ENCODE measurements around the gene CHCHD1.
"Not testable (repeated sequence)": the region's sequence is repeated elsewhere in the genome, so short reads cannot be mapped to it uniquely, and the experiment has no call there.

CHCHD1 gene

DNA sequence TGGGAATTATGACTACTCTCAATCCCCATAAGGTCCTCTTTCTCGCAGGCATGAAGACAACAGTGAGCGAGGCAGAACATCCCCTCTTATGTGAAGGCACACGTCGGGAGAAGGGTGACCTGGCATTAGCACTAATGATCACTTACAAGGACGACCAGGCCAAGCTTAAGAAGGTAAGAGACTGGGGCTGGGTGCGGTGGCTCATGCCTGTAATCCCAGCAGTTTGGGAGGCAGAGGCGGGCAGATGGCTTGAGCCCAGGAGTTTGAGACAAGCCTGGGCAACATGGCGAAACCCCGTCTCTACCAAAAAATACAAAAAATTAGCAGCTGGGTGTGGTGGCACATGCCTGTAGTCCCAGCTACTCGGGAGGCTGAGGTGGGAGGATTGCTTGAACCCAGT is 13.6 kb downstream of the CHCHD1 start:
- DNase-seq: not testable (repeated sequence)

DNA sequence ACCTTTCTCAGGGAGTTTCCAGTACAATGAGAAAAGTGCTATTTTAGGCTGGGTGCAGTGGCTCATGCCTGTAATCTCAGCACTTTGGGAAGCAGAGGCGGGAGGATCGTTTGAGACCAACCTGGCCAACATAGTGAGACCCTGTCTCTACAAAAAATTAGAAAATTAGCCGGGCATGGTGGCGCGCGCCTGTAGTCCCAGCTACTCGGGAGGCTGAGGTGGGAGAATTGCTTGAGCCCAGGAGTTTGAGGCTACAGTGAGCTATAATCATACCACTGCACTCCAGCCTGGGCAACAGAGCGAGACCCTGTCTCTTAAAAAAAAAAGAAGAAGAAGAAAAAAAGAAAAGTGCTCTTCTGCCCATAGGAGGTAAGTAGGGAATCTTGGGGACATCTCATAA is 14.2 kb downstream of the CHCHD1 start:
- not testable (repeated sequence) for DNase-seq

DNA sequence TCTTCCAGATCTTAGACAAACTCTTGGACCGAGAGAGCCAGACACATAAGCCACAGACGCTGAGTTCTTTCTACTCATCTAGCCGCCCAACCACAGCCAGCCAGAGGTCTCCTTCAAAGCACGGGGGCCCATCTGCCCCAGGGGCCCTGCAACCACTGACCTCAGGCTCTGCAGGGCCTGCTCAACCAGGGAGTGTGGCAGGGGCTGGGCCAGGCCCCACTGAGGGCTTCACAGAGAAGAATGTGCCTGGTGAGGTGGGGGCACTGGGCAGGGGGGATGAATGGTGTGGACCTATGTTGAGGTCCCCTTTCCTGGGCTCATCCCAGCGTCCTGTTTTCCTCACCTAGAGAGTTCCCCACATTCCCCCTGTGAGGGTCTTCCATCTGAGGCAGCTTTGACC is 14.9 kb downstream of the CHCHD1 start:
- DNase-seq: no peak

DNA sequence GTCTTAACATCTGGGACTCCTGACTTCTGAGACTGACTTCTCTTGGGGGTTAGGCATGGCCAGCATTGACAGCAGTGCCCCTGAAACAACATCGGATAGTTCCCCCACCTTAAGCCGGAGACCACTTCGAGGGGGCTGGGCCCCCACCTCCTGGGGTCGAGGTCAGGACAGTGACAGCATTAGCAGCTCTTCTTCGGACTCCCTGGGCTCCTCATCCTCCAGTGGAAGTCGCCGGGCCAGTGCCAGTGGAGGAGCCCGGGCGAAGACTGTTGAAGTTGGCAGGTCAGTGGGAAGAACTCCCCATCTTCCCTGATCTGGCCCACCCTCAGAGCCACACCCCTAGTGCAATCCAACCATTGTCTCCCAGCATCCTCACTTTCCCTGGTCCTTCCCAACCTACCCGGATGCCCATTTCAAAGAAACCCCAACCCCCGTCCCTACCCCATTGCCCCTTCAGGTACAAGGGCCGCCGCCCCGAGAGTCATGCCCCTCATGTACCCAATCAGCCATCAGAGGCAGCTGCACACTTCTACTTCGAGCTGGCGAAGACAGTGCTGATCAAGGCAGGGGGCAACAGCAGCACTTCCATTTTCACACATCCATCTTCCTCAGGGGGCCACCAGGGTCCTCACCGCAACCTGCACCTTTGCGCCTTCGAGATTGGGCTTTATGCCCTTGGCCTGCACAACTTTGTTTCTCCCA is 15.6 kb downstream of the CHCHD1 start:
- no peak for DNase-seq

DNA sequence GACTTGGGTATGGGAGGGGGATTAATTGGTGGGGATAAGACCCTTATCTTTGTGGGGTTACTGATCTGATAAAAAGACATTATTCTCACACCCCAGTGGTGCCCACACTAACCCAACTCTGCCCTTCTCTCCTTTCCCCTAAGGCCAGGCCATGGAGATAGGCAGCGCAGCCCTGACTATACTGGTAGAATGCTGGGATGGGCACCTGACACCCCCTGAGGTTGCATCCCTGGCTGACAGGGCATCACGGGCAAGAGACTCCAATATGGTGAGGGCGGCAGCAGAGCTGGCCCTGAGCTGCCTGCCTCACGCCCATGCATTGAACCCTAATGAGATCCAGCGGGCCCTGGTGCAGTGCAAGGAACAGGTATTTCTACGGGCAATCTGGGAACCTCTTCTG is 16.2 kb downstream of the CHCHD1 start:
- DNase-seq: no peak

DNA sequence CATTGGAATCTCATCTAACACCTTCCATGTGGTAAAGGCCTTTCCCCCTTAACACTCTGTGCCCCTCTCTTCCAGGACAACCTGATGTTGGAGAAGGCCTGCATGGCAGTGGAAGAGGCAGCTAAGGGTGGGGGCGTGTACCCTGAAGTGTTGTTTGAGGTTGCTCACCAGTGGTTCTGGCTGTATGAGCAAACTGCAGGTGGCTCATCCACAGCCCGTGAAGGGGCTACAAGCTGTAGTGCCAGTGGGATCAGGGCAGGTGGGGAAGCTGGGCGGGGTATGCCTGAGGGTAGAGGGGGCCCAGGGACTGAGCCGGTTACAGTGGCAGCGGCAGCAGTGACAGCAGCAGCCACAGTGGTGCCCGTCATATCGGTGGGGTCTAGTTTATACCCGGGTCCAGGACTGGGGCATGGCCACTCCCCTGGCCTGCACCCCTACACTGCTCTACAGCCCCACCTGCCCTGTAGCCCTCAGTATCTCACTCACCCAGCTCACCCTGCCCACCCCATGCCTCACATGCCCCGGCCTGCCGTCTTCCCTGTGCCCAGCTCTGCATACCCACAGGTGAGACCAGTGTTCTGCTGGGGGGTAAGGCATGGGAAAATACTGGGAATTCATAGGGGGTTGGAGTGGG is 17.2 kb downstream of the CHCHD1 start:
- DNase-seq: no peak

DNA sequence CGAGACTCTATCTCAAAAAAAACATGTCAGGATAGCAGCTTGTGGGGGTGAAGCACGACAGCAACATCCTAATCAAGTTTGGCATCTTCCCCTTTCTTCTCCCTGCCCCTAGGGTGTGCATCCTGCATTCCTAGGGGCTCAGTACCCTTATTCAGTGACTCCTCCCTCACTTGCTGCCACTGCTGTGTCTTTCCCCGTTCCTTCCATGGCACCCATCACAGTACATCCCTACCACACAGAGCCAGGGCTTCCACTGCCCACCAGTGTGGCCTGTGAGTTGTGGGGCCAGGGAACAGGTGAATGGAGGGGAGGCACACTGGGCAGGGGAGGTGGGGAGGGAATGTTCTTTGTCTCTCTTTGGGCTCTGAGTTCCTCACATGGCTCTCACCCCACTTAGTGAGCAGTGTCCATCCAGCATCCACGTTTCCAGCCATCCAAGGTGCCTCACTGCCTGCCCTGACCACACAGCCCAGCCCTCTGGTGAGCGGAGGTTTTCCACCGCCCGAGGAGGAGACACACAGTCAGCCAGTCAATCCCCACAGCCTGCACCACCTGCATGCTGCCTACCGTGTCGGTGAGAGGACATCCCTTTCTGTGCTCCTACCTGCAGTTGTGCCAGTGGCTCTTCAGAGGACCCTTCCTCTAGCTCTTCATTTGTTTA is 18.2 kb downstream of the CHCHD1 start:
- DNase-seq: no peak

DNA sequence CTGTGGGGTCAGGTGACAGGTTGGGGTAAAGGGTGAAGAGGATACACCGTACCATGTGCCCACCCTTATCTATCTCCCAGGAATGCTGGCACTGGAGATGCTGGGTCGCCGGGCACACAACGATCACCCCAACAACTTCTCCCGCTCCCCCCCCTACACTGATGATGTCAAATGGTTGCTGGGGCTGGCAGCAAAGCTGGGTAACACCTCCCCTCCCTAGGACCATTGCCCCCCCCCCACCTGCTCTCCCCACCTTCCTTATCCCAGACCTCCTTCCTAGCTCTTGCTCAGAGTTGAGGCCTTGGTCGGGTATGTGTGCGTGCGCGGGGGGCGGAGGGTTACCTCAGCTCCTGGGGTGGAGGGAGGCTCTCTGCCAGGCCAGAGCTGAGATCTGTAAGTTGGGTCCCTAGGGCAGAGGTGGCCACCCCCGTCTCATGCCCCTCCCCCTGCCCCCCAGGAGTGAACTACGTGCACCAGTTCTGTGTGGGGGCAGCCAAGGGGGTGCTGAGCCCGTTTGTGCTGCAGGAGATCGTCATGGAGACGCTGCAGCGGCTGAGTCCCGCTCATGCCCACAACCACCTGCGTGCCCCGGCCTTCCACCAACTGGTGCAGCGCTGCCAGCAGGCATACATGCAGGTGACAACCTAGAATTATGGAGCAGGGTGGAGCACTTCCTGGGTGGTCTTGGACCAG is 18.9 kb downstream of the CHCHD1 start:
- no peak for DNase-seq

DNA sequence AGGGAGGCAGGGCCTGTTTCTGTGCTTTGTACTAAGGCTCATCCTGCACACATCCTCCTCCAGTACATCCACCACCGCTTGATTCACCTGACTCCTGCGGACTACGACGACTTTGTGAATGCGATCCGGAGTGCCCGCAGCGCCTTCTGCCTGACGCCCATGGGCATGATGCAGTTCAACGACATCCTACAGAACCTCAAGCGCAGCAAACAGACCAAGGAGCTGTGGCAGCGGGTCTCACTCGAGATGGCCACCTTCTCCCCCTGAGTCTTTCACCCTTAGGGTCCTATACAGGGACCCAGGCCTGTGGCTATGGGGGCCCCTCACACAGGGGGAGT is 19.4 kb downstream of the CHCHD1 start:
- DNase-seq: no peak

DNA sequence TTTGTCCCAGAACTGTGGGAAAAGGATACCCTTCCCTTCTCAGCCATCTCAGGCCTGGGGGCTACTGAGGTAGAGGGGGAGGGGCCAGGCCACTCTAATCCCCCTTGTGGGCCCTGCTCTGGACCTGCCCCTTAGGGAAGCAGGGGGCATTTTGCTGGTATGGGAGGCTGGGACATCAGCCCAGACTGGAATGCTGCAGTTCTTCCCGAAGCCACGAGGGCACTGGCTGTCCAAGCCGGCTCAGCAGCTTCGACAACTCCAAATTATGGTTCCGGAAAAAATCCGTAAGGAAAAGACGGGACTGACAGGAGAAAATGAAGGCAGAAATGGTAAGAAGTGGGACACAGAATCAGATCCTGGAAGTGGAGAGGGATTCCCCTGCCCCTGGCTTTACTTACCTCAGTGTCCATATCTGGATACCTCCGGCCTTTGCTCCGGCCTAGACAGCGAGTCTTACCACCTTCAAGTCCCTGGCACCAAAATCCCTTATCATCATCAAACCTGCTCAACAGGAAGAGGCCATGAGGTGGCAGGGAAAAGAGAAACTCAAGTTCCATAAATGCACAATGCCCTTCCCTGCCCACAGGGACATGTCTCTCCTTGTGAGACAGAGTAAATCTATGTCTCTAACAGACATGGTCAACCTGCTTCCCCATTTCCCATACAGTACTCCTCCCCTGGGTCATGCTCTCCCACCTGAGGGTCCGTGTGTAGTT is 20.6 kb downstream of the CHCHD1 start:
- DNase-seq: no peak

DNA sequence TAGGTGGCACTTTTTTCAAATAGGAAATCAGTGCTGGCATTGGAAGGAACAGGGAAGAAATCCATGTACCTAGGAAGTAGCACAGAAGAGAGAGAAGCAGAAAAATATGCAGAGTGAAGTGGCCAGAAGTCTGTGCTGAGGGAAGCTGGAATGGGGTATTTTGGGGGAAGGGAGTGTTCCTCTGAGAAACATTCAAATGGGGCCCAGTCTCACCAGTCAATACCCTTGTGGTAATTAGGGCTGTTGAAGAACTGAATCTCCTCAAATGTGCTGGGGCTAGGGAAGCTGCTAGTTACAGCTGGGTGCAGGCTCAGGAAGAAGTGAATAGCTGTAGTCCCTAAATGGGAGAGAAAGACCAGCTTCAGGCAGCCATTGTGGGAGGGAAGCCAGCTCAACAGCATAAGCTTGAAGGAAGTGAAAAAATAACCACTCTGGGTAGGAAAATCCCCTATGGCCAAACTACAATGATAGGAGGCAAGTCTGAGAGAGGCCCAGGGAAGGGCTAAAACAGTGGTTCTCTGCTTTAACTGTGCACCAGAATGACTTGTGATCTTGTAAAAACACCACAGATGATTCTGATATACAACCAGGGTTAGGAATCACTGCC is 21.9 kb downstream of the CHCHD1 start:
- DNase-seq: no peak

DNA sequence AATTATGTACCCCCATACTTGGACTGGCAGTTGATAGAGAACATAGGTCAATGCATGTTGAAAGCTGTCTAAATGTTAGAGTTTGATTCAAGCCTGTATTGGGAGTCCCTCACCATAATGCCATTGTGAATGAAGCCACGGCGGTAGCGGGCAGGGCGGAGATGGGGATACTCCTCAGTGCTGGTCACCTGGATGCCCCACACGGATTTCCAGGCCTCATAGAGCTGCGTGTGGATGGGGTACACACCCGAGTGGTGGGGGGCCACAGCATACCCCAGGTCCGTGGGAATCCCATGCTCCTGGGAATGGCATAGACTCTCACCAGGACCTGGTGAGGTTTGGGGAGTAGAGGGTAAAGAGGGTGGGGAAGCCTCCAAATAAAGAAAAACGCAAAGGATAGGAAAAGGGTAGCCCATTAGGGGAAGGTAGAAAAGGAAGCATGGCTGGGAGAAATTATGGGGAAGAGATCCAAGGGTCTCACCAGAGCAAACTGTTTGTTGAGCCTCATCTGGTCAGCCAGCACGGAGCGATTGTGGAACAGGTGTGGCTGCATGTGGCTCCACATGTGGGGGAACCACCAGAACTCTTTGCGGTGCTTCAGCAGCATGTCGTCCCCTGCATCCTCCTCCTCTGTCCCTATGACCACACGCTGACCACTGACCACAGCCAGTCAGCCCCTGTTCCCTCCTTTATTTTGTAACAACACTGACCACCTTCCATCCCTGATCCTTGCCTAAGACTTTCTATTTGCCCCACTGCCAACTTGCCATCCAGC is 24.5 kb downstream of the CHCHD1 start:
- no peak for DNase-seq

DNA sequence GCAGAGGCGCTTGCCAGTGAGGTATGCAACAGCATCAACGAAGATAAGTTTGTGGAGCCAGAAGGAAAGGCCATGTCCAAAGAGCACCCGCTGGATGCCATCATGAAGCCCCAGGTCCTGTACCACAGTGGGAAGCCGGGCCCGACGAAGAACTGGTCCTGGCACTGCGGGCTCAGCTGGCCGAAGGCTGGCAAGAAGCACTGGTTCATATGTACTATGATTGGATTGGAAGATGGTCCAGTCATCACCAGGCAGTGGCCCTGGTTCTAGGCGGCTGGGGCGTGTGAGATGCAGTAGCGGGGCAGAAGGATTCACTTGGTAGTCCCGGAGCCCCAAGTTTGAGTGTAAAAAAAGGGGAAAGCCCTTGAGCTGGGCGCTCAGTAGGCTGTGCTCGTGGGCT is 25.6 kb downstream of the CHCHD1 start:
- DNase-seq: no peak

DNA sequence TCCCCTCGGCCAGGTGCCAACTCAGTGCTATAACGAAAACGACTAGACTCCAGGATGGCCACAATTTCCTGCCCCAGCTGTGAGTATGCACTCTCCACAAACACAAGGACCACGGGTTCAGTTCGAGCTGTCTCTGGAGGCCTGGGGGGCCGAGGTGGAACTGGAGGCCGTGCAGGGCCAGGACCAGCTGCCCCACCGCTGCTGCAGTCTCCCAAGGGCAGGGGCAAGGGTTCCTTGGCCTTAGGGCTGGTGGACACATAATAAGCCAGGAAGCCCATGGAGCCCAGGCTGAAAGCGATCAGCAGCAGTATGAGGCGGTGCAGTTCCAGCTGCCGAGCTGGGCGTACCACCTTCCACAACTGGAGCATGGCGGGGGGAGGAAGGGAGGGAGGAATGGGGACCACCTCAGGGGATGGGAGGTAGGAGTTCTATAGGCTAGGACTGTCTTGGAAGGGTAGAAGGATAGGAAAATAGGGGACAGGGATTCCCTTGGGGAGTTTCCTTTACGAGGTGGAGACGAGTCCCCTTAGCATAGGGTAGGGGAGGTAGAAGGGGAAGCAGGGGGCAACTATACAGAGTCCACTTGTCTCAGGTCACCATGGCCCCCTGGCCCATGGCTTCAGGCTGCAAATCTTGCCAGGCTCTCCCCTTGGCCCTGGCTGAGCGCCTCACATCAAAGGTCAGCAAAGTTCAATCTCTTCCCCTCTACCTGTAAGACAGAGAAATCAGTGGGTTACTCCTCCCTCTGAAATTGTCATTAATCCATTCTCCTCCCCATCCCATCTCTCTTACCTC is 26.4 kb downstream of the CHCHD1 start:
- DNase-seq: no peak

DNA sequence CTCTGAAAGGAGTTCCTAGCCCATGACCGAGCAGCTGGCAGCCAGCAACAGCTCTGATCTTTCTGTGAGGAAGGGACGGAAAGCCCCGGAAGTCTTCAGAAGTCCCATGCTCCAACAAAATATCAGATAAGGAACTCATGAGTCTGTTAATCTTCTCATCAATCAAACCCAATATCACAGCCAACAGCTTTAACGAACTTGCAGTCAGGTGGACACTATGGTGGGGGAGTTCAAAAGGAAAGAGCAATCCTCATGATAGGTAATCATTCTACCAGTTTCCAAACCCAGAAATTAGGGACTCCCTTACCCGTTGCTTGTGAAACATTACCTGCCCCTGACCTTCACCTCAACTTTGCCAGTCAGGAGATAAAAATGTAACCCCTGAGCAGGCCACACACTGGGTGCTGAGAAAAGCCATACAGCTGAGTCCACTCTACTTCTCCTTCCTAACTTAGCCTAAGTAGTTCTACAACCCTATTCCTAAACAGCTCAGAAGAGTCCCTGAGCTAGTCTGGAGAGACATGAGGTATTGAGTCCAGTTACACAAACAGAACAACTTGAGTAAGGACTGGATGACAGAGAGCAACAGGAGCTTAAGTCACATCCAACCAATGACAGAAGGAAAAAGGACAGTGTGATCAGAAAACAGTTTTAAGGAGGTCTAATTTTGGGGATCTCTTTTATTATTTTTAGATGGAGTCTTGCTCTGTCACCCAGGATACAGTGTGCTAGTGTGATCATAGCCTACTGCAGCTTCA is 27.4 kb downstream of the CHCHD1 start:
- no peak for DNase-seq

DNA sequence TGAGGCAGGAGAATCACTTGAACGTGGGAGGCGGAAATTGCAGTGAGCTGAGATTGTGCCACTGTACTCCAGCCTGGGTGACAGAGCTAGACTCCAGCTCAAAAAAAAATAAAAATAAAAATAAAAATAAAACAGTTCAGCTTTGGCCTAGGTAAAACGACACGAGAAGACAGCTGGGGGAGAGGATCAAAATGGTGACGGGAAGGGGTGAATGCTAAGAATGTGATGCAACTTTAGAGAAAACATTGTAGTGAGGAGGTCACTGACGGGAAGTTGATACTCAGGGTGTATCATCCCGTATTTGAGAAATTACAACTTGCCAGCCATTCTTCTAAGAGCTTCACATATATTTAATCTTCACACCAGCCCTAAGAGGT is 28.5 kb downstream of the CHCHD1 start:
- no peak for DNase-seq

DNA sequence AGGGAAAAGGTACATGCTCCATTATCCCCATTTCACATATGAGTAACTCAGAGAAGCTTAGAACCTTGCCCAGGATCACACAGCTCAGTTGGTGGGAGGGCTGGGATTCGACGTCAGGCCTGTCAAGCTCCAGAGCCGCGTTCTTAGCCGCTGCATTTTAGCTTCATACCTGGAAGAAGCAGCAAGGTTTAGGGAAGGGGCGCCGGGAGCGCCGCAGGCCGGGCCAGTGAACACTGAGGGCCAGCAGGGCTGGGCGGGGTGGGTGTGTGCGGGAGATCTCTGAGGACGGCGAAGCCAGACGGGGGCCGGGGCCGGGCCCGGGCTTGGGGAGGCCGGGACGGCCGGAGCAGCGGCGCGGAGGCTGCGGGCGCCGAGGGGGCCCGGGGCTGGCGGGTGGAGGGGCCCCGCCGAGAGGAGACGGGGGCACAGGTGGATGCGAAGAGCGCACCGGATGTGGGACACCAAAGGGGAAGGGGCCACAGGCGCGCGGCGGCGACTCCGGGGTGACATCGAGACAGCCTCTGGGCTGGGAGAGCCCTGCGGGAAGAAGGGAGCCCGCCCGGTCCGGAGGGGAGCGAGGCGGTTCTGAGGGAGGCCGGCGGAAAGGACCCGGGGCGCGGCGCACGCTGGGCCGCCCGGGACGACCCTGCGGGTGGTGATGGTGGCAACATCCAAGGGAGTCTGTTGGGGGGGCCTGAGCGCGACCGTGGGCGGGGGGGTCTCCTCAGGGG is 29.1 kb downstream of the CHCHD1 start:
- DNase-seq: no peak

DNA sequence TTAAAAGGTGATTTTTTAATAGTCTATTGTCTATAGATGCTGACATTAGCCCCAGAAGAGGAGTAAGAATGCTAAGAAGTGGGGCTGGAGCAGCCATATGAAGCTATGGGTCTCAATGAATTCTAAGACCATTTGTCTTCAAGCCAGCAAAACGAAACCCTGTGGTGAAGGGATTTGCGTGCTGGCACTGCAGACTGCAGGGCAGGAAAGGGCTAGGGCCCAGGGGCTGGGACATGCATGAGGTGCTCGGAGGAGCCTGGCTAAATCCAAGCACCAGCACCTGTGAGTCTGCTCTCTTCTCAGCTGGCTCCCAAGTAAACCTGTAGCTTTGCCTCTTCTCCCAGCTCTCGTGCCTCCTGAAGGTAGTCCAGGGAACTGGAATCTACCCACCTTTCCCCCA is 30.8 kb downstream of the CHCHD1 start:
- no peak for DNase-seq

DNA sequence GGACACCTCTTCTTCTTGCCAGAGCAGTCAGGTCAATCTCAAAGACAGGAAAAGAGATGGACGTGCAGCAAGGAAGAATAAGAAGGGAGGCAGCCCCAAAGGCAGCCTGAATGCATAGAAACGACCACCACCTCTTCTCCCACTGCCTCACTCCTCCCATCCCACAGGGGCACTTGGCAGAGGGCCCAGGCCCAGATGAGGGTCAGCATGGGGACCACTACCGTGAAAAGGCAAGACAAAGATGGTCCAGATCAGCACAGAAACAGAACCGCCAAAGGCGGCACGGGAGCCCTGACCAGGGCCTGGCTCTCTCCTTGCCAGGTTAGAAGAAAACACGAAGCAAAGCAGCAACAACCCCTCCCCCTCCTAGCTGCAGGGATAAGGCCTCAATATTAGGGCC is 31.5 kb downstream of the CHCHD1 start:
- no peak for DNase-seq

Data from NCI-H1694 (cell line).